ENCODE results near the gene INIP. TPM values are rescaled to one million over a fixed set of nuclear protein-coding genes. Genes with fewer than 3 reads are reported as not detected.

Gene INIP
- polyA plus RNA-seq, 2 of the 4 experiments (the other 2 are of a cell fraction) = 20.7 to 40.0 TPM

- DNase-seq (ENCODE audit: low read depth in 1 of 2, low spot score in 1 of 2) (no peak), FAIRE-seq (no peak), ATAC-seq (no peak)
- Histone ChIP-seq H3K4me2 (no peak overlapping the region), H3K4me1 (no peaks in the 10 kb centered on the region), H3K27ac (no peak overlapping the region), H3K9me3 (0 out of 3 replicates have a peak, but pooled peaks cover 3% of the 10 kb centered on the region), H3K4me3 (no peak overlapping the region)
- 86% methylated on average over 1 of the region's 1 CpG for whole genome bisulfite sequencing (ENCODE audit: missing lambda C conversion rate)
- ChIA-PET CTCF (interaction anchor here (0.6 to 1.8 kb wide), 2 partner anchors 17 to 187 kb away, joined by 3 to 4 read pairs; no protein-coding TSS in a partner anchor), POLR2A (no interaction called here)
- TF ChIP-seq MAFK (IDR thresholded peaks at IDR 0.05; ENCODE audit: partially characterized antibody) (no peak), CHD4 (IDR thresholded peaks at IDR 0.05; ENCODE audit: borderline replicate concordance) (no peak), HEYL (CRISPR knock-in tag; IDR thresholded peaks at IDR 0.05) (no peak), NR3C1 (IDR thresholded peaks at IDR 0.05) (no peak), HOXA7 (CRISPR knock-in tag; IDR thresholded peaks at IDR 0.05) (no peak), CEBPB (IDR thresholded peaks at IDR 0.05) (no peak), ZFP36 (IDR thresholded peaks at IDR 0.05; ENCODE audit: borderline replicate concordance, partially characterized antibody) (no peak), BCL3 (IDR thresholded peaks at IDR 0.05) (no peak), CHD2 (IDR thresholded peaks at IDR 0.05; ENCODE audit: low read length, partially characterized antibody) (no peak), PHF8 (IDR thresholded peaks at IDR 0.05; ENCODE audit: borderline replicate concordance, low read depth) (no peak), CBX2 (IDR thresholded peaks at IDR 0.05; ENCODE audit: borderline replicate concordance, low read depth) (no peak), ZNF302 (CRISPR knock-in tag; IDR thresholded peaks at IDR 0.05) (no peak)
- TF ChIP-seq, protein P1, sequence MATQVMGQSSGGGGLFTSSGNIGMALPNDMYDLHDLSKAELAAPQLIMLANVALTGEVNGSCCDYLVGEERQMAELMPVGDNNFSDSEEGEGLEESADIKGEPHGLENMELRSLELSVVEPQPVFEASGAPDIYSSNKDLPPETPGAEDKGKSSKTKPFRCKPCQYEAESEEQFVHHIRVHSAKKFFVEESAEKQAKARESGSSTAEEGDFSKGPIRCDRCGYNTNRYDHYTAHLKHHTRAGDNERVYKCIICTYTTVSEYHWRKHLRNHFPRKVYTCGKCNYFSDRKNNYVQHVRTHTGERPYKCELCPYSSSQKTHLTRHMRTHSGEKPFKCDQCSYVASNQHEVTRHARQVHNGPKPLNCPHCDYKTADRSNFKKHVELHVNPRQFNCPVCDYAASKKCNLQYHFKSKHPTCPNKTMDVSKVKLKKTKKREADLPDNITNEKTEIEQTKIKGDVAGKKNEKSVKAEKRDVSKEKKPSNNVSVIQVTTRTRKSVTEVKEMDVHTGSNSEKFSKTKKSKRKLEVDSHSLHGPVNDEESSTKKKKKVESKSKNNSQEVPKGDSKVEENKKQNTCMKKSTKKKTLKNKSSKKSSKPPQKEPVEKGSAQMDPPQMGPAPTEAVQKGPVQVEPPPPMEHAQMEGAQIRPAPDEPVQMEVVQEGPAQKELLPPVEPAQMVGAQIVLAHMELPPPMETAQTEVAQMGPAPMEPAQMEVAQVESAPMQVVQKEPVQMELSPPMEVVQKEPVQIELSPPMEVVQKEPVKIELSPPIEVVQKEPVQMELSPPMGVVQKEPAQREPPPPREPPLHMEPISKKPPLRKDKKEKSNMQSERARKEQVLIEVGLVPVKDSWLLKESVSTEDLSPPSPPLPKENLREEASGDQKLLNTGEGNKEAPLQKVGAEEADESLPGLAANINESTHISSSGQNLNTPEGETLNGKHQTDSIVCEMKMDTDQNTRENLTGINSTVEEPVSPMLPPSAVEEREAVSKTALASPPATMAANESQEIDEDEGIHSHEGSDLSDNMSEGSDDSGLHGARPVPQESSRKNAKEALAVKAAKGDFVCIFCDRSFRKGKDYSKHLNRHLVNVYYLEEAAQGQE (IDR thresholded peaks at IDR 0.05) = no peak
- TF ChIP-seq, protein P2, sequence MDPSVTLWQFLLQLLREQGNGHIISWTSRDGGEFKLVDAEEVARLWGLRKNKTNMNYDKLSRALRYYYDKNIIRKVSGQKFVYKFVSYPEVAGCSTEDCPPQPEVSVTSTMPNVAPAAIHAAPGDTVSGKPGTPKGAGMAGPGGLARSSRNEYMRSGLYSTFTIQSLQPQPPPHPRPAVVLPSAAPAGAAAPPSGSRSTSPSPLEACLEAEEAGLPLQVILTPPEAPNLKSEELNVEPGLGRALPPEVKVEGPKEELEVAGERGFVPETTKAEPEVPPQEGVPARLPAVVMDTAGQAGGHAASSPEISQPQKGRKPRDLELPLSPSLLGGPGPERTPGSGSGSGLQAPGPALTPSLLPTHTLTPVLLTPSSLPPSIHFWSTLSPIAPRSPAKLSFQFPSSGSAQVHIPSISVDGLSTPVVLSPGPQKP (IDR thresholded peaks at IDR 0.05; ENCODE audit: low read depth, low read length) = no peak
- TF ChIP-seq, protein P3, sequence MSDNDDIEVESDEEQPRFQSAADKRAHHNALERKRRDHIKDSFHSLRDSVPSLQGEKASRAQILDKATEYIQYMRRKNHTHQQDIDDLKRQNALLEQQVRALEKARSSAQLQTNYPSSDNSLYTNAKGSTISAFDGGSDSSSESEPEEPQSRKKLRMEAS (IDR thresholded peaks at IDR 0.05) = no peak
Measured at GRCh38 chr9:112648624-112649023, 69.3 kb downstream of the INIP start.

DNA sequence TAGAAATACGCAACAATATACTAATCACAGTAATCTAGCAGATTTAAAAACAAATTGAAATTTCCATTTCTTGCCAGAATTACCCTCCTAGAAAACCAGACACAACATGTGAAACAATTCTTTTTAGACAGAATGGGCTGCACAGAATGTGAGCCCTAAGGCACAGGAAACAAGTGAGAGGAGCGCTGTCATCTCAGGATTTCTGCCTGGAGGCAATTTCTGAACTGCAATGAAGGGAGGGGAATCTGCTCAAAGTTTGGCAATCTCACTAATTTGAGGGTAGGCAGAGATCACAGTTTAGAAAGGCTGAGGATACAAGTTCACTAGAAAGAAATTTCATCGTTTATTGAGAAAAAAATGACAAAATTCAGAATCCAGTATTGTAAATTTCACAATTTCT lies 70.3 kb downstream of the INIP start:
- WGBS (ENCODE audit: missing lambda C conversion rate) = 95% methylated on average over 3 of the region's 3 CpGs
- Histone ChIP-seq H3K4me3 (no peak overlapping the region), H3K4me2 (no peak overlapping the region), H3K9me3 (0 out of 3 replicates have a peak, but pooled peaks cover 3% of the 10 kb centered on the region), H3K4me1 (no peaks in the 10 kb centered on the region), H3K27ac (no peak overlapping the region)
- CTCF ChIA-PET = interaction anchor here (1.8 kb wide), 1 partner anchor 19 kb away, joined by 4 read pairs; no protein-coding TSS in a partner anchor
- ATAC-seq (no peak), FAIRE-seq (no peak), DNase-seq (ENCODE audit: low read depth in 1 of 2, low spot score in 1 of 2) (no peak)
- no peak for TF ChIP-seq HEYL (CRISPR knock-in tag; IDR thresholded peaks at IDR 0.05)
- TF ChIP-seq MAZ (IDR thresholded peaks at IDR 0.05; ENCODE audit: borderline replicate concordance, low read depth, low read length) = no peak
- TF ChIP-seq SMC3 (IDR thresholded peaks at IDR 0.05) = no peak
- no peak for TF ChIP-seq CTCF (IDR thresholded peaks at IDR 0.05)
- no peak for TF ChIP-seq CEBPB (IDR thresholded peaks at IDR 0.05)
- no peak for TF ChIP-seq FOSB (CRISPR knock-in tag; IDR thresholded peaks at IDR 0.05)
- TF ChIP-seq HOXB13 (CRISPR knock-in tag; IDR thresholded peaks at IDR 0.05; ENCODE audit: low read depth) = no peak
- no peak for TF ChIP-seq ZC3H11A (IDR thresholded peaks at IDR 0.05)
- TF ChIP-seq BHLHE40 (IDR thresholded peaks at IDR 0.05; ENCODE audit: low read depth, low read length) = no peak
- TF ChIP-seq CHD4 (IDR thresholded peaks at IDR 0.05; ENCODE audit: borderline replicate concordance) = no peak
- TF ChIP-seq POLR2A (IDR thresholded peaks at IDR 0.05; ENCODE audit: low read length) = no peak
- POLR2A ChIA-PET = no interaction called here
